T-helper 1 cell treated with Interleukin-12 subunit alpha and Interleukin-12 subunit beta and Interleukin-4 antibody, amounts not matched to agents 30 μg/mL and 1 μg/mL, for 36 hours (primary cell): ENCODE results near the gene EFEMP1.

Experiments
- H3K27ac Mint-ChIP-seq: one replicate; pipeline ENCODE4 v1.8.0; 2021; ENCODE audit warnings: mild to moderate bottlenecking, mixed read lengths
- H3K27me3 Mint-ChIP-seq: one replicate; pipeline ENCODE4 v1.8.0; 2021; ENCODE audit warnings: low read depth, mixed read lengths
- H3K36me3 Mint-ChIP-seq: one replicate; pipeline ENCODE4 v1.8.0; 2021; ENCODE audit warnings: low read depth, mixed read lengths
- H3K4me1 Mint-ChIP-seq: one replicate; pipeline ENCODE4 v1.8.0; 2021; ENCODE audit warnings: low read depth, mixed read lengths
- H3K4me3 Mint-ChIP-seq: one replicate; pipeline ENCODE4 v1.8.0; 2021; ENCODE audit warnings: mild to moderate bottlenecking, moderate library complexity, mixed read lengths
- H3K9me3 Mint-ChIP-seq: one replicate; pipeline ENCODE4 v1.8.0; 2021; ENCODE audit warnings: mixed read lengths

EFEMP1 gene, protein sequence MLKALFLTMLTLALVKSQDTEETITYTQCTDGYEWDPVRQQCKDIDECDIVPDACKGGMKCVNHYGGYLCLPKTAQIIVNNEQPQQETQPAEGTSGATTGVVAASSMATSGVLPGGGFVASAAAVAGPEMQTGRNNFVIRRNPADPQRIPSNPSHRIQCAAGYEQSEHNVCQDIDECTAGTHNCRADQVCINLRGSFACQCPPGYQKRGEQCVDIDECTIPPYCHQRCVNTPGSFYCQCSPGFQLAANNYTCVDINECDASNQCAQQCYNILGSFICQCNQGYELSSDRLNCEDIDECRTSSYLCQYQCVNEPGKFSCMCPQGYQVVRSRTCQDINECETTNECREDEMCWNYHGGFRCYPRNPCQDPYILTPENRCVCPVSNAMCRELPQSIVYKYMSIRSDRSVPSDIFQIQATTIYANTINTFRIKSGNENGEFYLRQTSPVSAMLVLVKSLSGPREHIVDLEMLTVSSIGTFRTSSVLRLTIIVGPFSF

GRCh38 chr2:55923091-55923981 is at the start of gene EFEMP1:
TSS of gene EFEMP1 (minus strand) at chr2:55923782. CDS start at chr2:55922440, 1,342 bp downstream.
- Mint-ChIP-seq H3K4me1 (peaks cover 2% of the 10 kb centered on the region), H3K36me3 (no peaks in the 10 kb centered on the region), H3K27ac (no peak within 1 kb of the TSS), H3K4me3 (no peak within 1 kb of the TSS), H3K27me3 (peaks cover 42% of the 10 kb centered on the region), H3K9me3 (no peaks in the 10 kb centered on the region)

GRCh38 chr2:55970500-55970899 is 46.9 kb upstream of the EFEMP1 start:
- no peaks in the 10 kb centered on the region for H3K9me3 Mint-ChIP-seq
- no peak overlapping the region for H3K4me3 Mint-ChIP-seq
- H3K27me3 Mint-ChIP-seq = no peaks in the 10 kb centered on the region
- H3K36me3 Mint-ChIP-seq = no peaks in the 10 kb centered on the region
- H3K4me1 Mint-ChIP-seq = no peaks in the 10 kb centered on the region
- H3K27ac Mint-ChIP-seq = no peak overlapping the region

DNA sequence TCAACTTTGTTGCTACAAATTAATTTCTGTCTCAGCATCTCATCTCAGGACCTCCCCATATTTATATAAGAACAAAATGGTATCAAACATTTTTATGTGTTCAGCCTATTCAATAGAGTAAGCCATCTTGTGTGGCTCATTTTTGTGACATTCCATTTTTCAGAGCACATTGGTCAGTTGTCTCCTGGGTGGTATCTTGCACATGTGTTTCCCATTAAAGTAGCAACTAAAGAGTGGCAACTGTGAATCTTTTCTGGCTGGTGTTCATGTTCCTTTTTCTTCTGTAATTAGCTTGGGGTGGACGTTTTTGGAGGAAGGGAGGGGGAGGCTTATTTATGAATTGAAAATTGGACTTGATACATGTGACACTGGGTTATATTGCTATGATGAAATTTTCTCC is 45.4 kb upstream of the EFEMP1 start:
- H3K4me3 Mint-ChIP-seq = no peak overlapping the region
- H3K27ac Mint-ChIP-seq = no peak overlapping the region
- no peaks in the 10 kb centered on the region for H3K4me1 Mint-ChIP-seq
- H3K27me3 Mint-ChIP-seq = no peaks in the 10 kb centered on the region
- no peaks in the 10 kb centered on the region for H3K36me3 Mint-ChIP-seq
- no peaks in the 10 kb centered on the region for H3K9me3 Mint-ChIP-seq

GRCh38 chr2:55966401-55967118 is 43.0 kb upstream of the EFEMP1 start:
- H3K4me1 Mint-ChIP-seq = no peaks in the 10 kb centered on the region
- no peak overlapping the region for H3K27ac Mint-ChIP-seq
- no peak overlapping the region for H3K4me3 Mint-ChIP-seq
- no peaks in the 10 kb centered on the region for H3K9me3 Mint-ChIP-seq
- no peaks in the 10 kb centered on the region for H3K27me3 Mint-ChIP-seq
- no peaks in the 10 kb centered on the region for H3K36me3 Mint-ChIP-seq

GRCh38 chr2:55965966-55966365 is 42.4 kb upstream of the EFEMP1 start:
- Mint-ChIP-seq H3K4me3 (no peak overlapping the region), H3K36me3 (no peaks in the 10 kb centered on the region), H3K9me3 (no peaks in the 10 kb centered on the region), H3K4me1 (no peaks in the 10 kb centered on the region), H3K27ac (no peak overlapping the region), H3K27me3 (no peaks in the 10 kb centered on the region)

DNA sequence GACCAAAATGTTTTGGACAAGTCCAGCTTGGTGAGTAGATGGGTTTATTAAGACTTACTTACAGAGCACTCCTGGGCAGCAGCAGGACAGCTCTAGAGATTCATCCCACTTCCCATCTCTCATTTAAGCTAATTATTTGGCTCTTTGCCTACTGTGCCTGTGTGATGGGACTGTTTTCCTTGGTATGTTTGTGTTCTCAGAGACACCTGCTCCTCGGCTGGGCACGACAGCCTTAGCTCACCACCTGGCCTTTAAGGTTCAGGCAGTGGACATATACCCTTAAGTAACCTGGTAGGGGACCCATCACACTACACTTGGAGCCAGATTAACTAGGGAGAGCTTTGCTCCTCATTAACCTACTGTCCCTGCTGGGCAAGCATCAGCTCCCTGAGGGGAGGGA is 41.7 kb upstream of the EFEMP1 start:
- no peak overlapping the region for H3K27ac Mint-ChIP-seq
- no peaks in the 10 kb centered on the region for H3K9me3 Mint-ChIP-seq
- no peaks in the 10 kb centered on the region for H3K27me3 Mint-ChIP-seq
- H3K4me3 Mint-ChIP-seq = no peak overlapping the region
- H3K36me3 Mint-ChIP-seq = no peaks in the 10 kb centered on the region
- H3K4me1 Mint-ChIP-seq = no peaks in the 10 kb centered on the region

GRCh38 chr2:55962915-55963314 is 39.3 kb upstream of the EFEMP1 start:
- Mint-ChIP-seq H3K4me3 (no peak overlapping the region), H3K4me1 (no peaks in the 10 kb centered on the region), H3K36me3 (no peaks in the 10 kb centered on the region), H3K27ac (no peak overlapping the region), H3K27me3 (no peaks in the 10 kb centered on the region), H3K9me3 (no peaks in the 10 kb centered on the region)

DNA sequence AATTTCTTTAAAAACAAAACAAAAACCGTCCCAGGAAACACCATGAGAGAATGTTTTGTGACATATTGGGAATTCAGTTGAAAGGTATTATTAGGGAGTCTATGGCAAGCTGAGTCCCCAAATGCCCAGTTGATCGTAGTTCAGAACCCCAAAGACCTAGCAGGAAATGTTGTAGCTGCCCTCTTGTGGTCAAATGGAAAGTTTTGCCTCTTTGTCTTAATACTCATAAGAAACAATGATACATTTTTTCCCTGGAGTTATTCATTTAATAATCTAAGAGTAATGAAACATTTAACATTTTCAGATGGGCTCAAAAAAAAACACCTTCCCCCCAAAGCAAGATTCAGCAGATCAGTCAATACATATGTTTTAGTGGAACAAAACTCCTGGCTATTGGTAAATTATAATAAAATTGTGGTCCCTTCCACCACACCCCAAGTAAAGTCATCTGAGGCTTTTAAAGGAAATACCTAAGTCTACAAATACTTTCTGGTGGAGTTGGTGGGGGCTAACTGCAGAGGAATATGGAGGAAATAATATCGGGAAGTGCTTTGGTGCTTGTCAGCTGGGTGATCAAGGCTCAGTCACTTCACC is 37.8 kb upstream of the EFEMP1 start:
- H3K27ac Mint-ChIP-seq = no peak overlapping the region
- H3K4me3 Mint-ChIP-seq = no peak overlapping the region
- H3K27me3 Mint-ChIP-seq = no peaks in the 10 kb centered on the region
- no peaks in the 10 kb centered on the region for H3K36me3 Mint-ChIP-seq
- no peaks in the 10 kb centered on the region for H3K4me1 Mint-ChIP-seq
- H3K9me3 Mint-ChIP-seq = no peaks in the 10 kb centered on the region

DNA sequence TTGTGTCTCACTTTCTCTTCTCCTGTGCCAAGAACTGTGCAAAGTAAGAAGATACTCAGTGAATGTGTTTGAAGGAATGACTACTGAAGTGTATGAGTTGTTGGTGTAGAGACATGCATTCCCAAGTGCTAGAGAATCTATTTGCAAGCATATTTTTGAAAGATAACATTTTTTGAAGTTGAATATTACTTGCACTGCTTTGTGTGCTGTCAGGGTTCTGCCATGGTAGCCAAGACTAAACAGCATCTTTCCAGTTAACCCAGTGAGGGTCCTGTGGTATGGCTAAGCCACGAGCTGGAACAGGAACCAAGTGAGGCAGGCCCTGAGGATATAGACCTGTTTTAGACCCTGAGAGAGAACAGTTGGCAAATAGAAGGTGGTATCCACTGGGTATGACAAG is 35.2 kb upstream of the EFEMP1 start:
- H3K27ac Mint-ChIP-seq = no peak overlapping the region
- no peaks in the 10 kb centered on the region for H3K36me3 Mint-ChIP-seq
- no peaks in the 10 kb centered on the region for H3K9me3 Mint-ChIP-seq
- no peak overlapping the region for H3K4me3 Mint-ChIP-seq
- H3K4me1 Mint-ChIP-seq = no peaks in the 10 kb centered on the region
- H3K27me3 Mint-ChIP-seq = no peaks in the 10 kb centered on the region

GRCh38 chr2:55957142-55957541 is 33.6 kb upstream of the EFEMP1 start:
- no peaks in the 10 kb centered on the region for H3K4me1 Mint-ChIP-seq
- no peak overlapping the region for H3K4me3 Mint-ChIP-seq
- no peak overlapping the region for H3K27ac Mint-ChIP-seq
- H3K27me3 Mint-ChIP-seq = no peaks in the 10 kb centered on the region
- no peaks in the 10 kb centered on the region for H3K9me3 Mint-ChIP-seq
- H3K36me3 Mint-ChIP-seq = no peaks in the 10 kb centered on the region

GRCh38 chr2:55954306-55955035 is 30.9 kb upstream of the EFEMP1 start:
- no peaks in the 10 kb centered on the region for H3K9me3 Mint-ChIP-seq
- H3K4me1 Mint-ChIP-seq = no peaks in the 10 kb centered on the region
- no peak overlapping the region for H3K27ac Mint-ChIP-seq
- no peak overlapping the region for H3K4me3 Mint-ChIP-seq
- no peaks in the 10 kb centered on the region for H3K36me3 Mint-ChIP-seq
- no peaks in the 10 kb centered on the region for H3K27me3 Mint-ChIP-seq

DNA sequence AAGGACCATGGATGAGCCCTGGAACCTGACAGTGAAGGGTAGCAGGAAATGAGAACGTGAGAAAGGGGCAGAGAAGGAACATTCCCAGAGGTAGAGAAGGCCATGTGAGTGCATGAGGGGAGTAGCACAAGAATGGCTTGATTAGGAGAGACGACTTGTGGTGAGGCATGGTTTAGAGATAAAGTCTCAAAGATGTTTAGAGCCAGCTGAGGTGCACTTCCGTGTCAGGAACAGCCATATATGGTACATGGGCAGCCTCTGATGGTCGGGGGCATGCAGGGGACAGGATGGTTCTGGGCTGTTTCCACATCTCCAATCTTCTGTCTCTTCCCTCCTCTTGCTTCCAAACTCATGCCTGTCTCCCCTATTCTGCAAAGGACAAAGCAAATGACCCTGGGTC is 28.8 kb upstream of the EFEMP1 start:
- H3K4me1 Mint-ChIP-seq = no peaks in the 10 kb centered on the region
- H3K27ac Mint-ChIP-seq = no peak overlapping the region
- H3K36me3 Mint-ChIP-seq = no peaks in the 10 kb centered on the region
- H3K27me3 Mint-ChIP-seq = no peaks in the 10 kb centered on the region
- H3K9me3 Mint-ChIP-seq = no peaks in the 10 kb centered on the region
- H3K4me3 Mint-ChIP-seq = no peak overlapping the region

DNA sequence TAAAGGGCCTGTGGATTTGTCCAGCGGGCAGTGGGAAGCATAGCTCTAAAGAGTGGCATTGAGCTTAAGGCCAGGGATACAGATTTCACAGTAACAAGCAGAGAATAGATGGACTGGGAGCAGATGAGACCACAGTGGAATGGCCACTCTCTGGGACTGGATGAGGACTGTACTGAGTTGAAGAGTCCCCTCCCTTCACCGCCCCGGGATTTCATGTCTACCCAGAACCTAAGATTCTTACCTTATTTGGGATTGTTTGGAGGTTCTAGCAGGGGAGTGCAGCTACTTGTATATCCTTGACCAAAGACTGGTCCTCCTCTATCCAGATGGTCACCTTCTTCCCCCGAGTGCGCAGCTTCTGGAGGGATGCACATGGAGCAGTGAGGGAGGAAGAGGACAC is 28.0 kb upstream of the EFEMP1 start:
- Mint-ChIP-seq H3K9me3 (no peaks in the 10 kb centered on the region), H3K27me3 (no peaks in the 10 kb centered on the region), H3K27ac (no peak overlapping the region), H3K4me3 (no peak overlapping the region), H3K36me3 (no peaks in the 10 kb centered on the region), H3K4me1 (no peaks in the 10 kb centered on the region)

GRCh38 chr2:55949613-55950012 is 26.0 kb upstream of the EFEMP1 start:
- H3K27me3 Mint-ChIP-seq = no peaks in the 10 kb centered on the region

More at GRCh38 chr2:55949613-55950012, 26.0 kb upstream of the EFEMP1 start:
- Mint-ChIP-seq H3K27ac (no peak overlapping the region), H3K4me3 (no peak overlapping the region), H3K9me3 (no peaks in the 10 kb centered on the region), H3K4me1 (no peaks in the 10 kb centered on the region), H3K36me3 (no peaks in the 10 kb centered on the region)
